ENCODE data around the gene MS4A4A.

- TF ChIP-seq CTCF (IDR thresholded peaks at IDR 0.05), result no peak
- no peak for TF ChIP-seq POLR2A (IDR thresholded peaks at IDR 0.05)
Observed at GRCh38 chr11:60303661-60304060, 23.2 kb downstream of the MS4A4A start.

Data from thyroid gland (tissue), 4 donors.